Neural crest cell (in vitro differentiated cells): ENCODE measurements around the gene TMEM61. TPM values are rescaled to one million over a fixed set of nuclear protein-coding genes. Genes with fewer than 3 reads are reported as not detected.
A peak's percentile ranks its signal among the peaks of the same experiment; 100 is the strongest.

Experiments
- DNase-seq: peaks from one replicate; pipeline ENCODE4 v3.0.0; 2021; ENCODE audit warnings: low read depth, mixed read lengths, low spot score
- H3K27ac Mint-ChIP-seq: one replicate; pipeline ENCODE4 v1.8.0; 2021; ENCODE audit warnings: mild to moderate bottlenecking, mixed read lengths; ENCODE audit not compliant: unreplicated experiment
- H3K27me3 Mint-ChIP-seq: 2 replicates; pipeline ENCODE4 v1.8.0; 2021; ENCODE audit warnings: low read depth, mild to moderate bottlenecking, mixed read lengths
- H3K36me3 Mint-ChIP-seq: 2 replicates; pipeline ENCODE4 v1.8.0; 2021; ENCODE audit warnings: low read depth, mild to moderate bottlenecking, mixed read lengths
- H3K4me1 Mint-ChIP-seq: 2 replicates; pipeline ENCODE4 v1.8.0; 2021; ENCODE audit warnings: mixed read lengths
- H3K4me3 Mint-ChIP-seq: one replicate; pipeline ENCODE4 v1.8.0; 2021; ENCODE audit warnings: mild to moderate bottlenecking, mixed read lengths
- H3K9me3 Mint-ChIP-seq: 2 replicates; pipeline ENCODE4 v1.8.0; 2021; ENCODE audit warnings: mixed read lengths
- CTCF ChIP-seq: fragments of 200-600 bp; sonication (generic); conservative IDR thresholded peaks from 2 replicates; pipeline ENCODE4 v1.5.0; 2021; ENCODE audit warnings: antibody characterized with exemption, mild to moderate bottlenecking
- total RNA-seq: library from RNA; stranded (reverse); gene quantifications from 2 replicates; pipeline ENCODE4 v1.2.1, GENCODE V29; 2021

The TMEM61 gene
- total RNA-seq, 1 donor from 2014 or later: not detected

- Mint-ChIP-seq H3K27me3 (peaks cover 10% of the 10 kb centered on the region), H3K36me3 (no peaks in the 10 kb centered on the region), H3K9me3 (no peaks in the 10 kb centered on the region), H3K4me3 (no peak overlapping the region), H3K27ac (no peak overlapping the region), H3K4me1 (peaks cover 29% of the 10 kb centered on the region)
- DNase-seq: no peak
- TF ChIP-seq CTCF: no peak
Measured at GRCh38 chr1:54940042-54940441, 40.4 kb upstream of the TMEM61 start.

- Mint-ChIP-seq H3K27me3 (peaks cover 4% of the 10 kb centered on the region), H3K9me3 (no peaks in the 10 kb centered on the region), H3K36me3 (no peaks in the 10 kb centered on the region), H3K27ac (no peak overlapping the region), H3K4me3 (no peak overlapping the region), H3K4me1 (peaks cover 20% of the 10 kb centered on the region)
- TF ChIP-seq CTCF: no peak
- DNase-seq: no peak
Measured at GRCh38 chr1:54942976-54943375, 37.5 kb upstream of the TMEM61 start.

GRCh38 chr1:54944610-54945392 is 35.6 kb upstream of the TMEM61 start:
- Mint-ChIP-seq H3K36me3 (no peaks in the 10 kb centered on the region), H3K4me3 (no peak overlapping the region), H3K4me1 (peaks cover 9% of the 10 kb centered on the region), H3K9me3 (no peaks in the 10 kb centered on the region), H3K27me3 (peaks cover 4% of the 10 kb centered on the region), H3K27ac (no peak overlapping the region)
- peak; percentile 61 for DNase-seq
- peak; percentile 89 for TF ChIP-seq CTCF

- Mint-ChIP-seq H3K4me1 (peaks cover 11% of the 10 kb centered on the region), H3K27me3 (peaks cover 4% of the 10 kb centered on the region), H3K27ac (no peak overlapping the region), H3K36me3 (no peaks in the 10 kb centered on the region), H3K9me3 (no peaks in the 10 kb centered on the region), H3K4me3 (no peak overlapping the region)
- TF ChIP-seq CTCF: peak; percentile 8
- no peak for DNase-seq
Measured at GRCh38 chr1:54945393-54945936, 35.0 kb upstream of the TMEM61 start.

GRCh38 chr1:54947540-54947939 is 32.9 kb upstream of the TMEM61 start:
- no peak overlapping the region for H3K4me3 Mint-ChIP-seq

More at GRCh38 chr1:54947540-54947939, 32.9 kb upstream of the TMEM61 start:
- Mint-ChIP-seq H3K27ac (no peak overlapping the region), H3K27me3 (peaks cover 4% of the 10 kb centered on the region), H3K36me3 (no peaks in the 10 kb centered on the region), H3K9me3 (no peaks in the 10 kb centered on the region), H3K4me1 (peaks cover 16% of the 10 kb centered on the region)
- TF ChIP-seq CTCF: no peak
- no peak for DNase-seq
